Glutamatergic neuron (in vitro differentiated cells): ENCODE results near the gene ARHGAP8. TPM values are rescaled to one million over a fixed set of nuclear protein-coding genes. Genes with fewer than 3 reads are reported as not detected.

Experiments used
- DNase-seq: peaks from one replicate; pipeline ENCODE4 v3.0.0; 2022
- H3K27ac Mint-ChIP-seq: one replicate; pipeline ENCODE4 v1.8.0; 2020; ENCODE audit warnings: mild to moderate bottlenecking, mixed read lengths, inconsistent platforms; ENCODE audit not compliant: unreplicated experiment
- H3K27me3 Mint-ChIP-seq: one replicate; pipeline ENCODE4 v1.8.0; 2020; ENCODE audit warnings: mild to moderate bottlenecking, moderate library complexity, mixed read lengths, inconsistent platforms; ENCODE audit not compliant: unreplicated experiment
- H3K36me3 Mint-ChIP-seq: one replicate; pipeline ENCODE4 v1.8.0; 2020; ENCODE audit warnings: mild to moderate bottlenecking, mixed read lengths, inconsistent platforms; ENCODE audit not compliant: unreplicated experiment
- H3K4me1 Mint-ChIP-seq: one replicate; pipeline ENCODE4 v1.8.0; 2020; ENCODE audit warnings: mild to moderate bottlenecking, low read depth, mixed read lengths, inconsistent platforms; ENCODE audit not compliant: unreplicated experiment
- H3K4me3 Mint-ChIP-seq: one replicate; pipeline ENCODE4 v1.8.0; 2020; ENCODE audit warnings: mild to moderate bottlenecking, mixed read lengths, inconsistent platforms; ENCODE audit not compliant: unreplicated experiment
- H3K9me3 Mint-ChIP-seq: one replicate; pipeline ENCODE4 v1.8.0; 2020; ENCODE audit warnings: mild to moderate bottlenecking, moderate library complexity, mixed read lengths, inconsistent platforms; ENCODE audit not compliant: unreplicated experiment
- CTCF ChIP-seq: fragments of 200-600 bp; sonication (generic); IDR thresholded peaks from one replicate; pipeline ENCODE4 v1.5.0; 2021; ENCODE audit not compliant: partially characterized antibody, unreplicated experiment
- total RNA-seq: library from RNA; stranded (reverse); fragmentation: NEBNext Ultra II Directional; extraction: Animal tissue kit (Norgen Biotek cat#: 25700); gene quantifications from one replicate; pipeline ENCODE4 v1.2.1, GENCODE V29; 2021; ENCODE audit not compliant: unreplicated experiment

The ARHGAP8 gene
- total RNA-seq, 1 donor from 2014 or later: 0.59 TPM

DNA sequence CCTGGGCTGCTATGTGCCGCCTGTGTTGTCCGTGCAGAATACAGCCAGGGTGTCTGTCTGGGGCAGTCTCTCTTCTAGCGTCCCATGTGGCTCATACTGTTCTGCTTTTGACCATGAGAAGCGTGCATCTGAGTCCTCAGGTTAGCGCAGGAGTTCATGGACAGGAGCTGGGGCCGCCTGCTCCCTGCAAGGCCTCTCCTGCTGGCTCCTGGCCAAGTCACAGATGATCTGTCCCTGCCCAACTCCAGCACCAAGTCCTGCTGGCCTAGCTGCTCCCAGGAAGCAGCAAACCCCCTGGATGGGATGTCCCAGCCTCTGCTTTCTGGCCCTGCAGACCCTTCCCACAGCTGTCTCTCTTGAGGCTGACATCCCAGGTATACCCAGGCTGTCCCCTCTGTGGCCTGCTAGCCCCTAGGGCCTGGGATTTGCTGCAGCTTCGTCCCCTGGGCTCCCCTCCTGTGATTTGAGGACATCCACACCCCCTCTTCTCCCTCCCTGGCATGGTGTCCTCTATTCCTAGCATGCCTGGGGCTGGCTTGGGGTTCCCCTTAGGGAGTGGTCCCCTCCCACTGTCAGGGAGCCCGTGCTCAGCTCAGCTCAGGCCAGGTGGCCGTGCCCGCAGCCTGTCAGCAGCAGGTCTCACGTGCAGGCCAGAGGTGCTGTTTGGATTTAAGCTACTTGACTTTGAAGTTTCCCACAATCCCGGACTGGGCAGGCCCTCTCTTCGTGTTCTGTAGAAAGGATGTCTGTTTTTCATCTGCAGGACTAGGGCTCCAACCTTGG is 32.6 kb upstream of the ARHGAP8 start:
- Mint-ChIP-seq H3K9me3 (peaks cover 1% of the 10 kb centered on the region), H3K27me3 (peaks cover under 1% of the 10 kb centered on the region), H3K4me1 (peaks cover 7% of the 10 kb centered on the region), H3K27ac (no peak overlapping the region), H3K4me3 (no peak overlapping the region), H3K36me3 (no peaks in the 10 kb centered on the region)
- TF ChIP-seq CTCF: no peak
- DNase-seq: no peak

- H3K27me3 Mint-ChIP-seq: peaks cover 2% of the 10 kb centered on the region
- no peak overlapping the region for H3K4me3 Mint-ChIP-seq
- H3K4me1 Mint-ChIP-seq: peaks cover 7% of the 10 kb centered on the region
- no peak for TF ChIP-seq CTCF
- H3K36me3 Mint-ChIP-seq: no peaks in the 10 kb centered on the region
- DNase-seq: no peak
- H3K9me3 Mint-ChIP-seq: peaks cover 1% of the 10 kb centered on the region
- H3K27ac Mint-ChIP-seq: no peak overlapping the region
These were observed 31.2 kb upstream of the ARHGAP8 start for GRCh38 chr22:44721213-44721612.

- TF ChIP-seq CTCF: no peak
- Mint-ChIP-seq H3K4me3 (no peak overlapping the region), H3K27ac (no peak overlapping the region), H3K36me3 (no peaks in the 10 kb centered on the region), H3K4me1 (peaks cover 7% of the 10 kb centered on the region), H3K27me3 (peaks cover 2% of the 10 kb centered on the region), H3K9me3 (peaks cover 1% of the 10 kb centered on the region)
- DNase-seq: no peak
These were observed 29.8 kb upstream of the ARHGAP8 start for GRCh38 chr22:44722611-44723010.

- no peak overlapping the region for H3K27ac Mint-ChIP-seq
- peaks cover 7% of the 10 kb centered on the region for H3K4me1 Mint-ChIP-seq
- TF ChIP-seq CTCF: no peak
- no peak overlapping the region for H3K4me3 Mint-ChIP-seq
- peaks cover 2% of the 10 kb centered on the region for H3K27me3 Mint-ChIP-seq
- no peaks in the 10 kb centered on the region for H3K9me3 Mint-ChIP-seq
- no peaks in the 10 kb centered on the region for H3K36me3 Mint-ChIP-seq
- DNase-seq: no peak
These were observed 28.6 kb upstream of the ARHGAP8 start for GRCh38 chr22:44723801-44724200.

DNA sequence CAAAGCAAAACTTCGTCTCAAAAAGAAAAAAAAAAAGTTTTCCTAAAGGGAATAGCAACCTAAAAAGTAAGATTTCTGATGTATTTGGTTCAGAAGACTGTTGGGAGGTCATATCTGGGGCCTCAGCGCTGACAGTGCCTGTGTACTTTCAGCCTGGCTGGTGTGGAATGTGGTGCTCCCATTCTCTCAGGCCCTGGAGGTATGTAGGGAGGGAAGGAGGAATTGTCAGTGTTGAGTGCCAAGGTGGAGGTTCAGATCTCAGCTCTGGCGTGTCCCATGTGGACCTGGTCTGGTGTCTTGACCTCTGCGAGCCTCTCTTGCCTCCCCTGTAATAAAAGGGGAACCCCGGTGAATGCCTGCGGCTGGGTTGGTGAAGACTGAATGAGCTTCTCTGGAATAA is 28.0 kb upstream of the ARHGAP8 start:
- Mint-ChIP-seq H3K27me3 (peaks cover 2% of the 10 kb centered on the region), H3K27ac (no peak overlapping the region), H3K9me3 (no peaks in the 10 kb centered on the region), H3K4me1 (peaks cover 6% of the 10 kb centered on the region), H3K36me3 (no peaks in the 10 kb centered on the region), H3K4me3 (no peak overlapping the region)
- no peak for DNase-seq
- no peak for TF ChIP-seq CTCF
